A549 treated with CpdA at 1 μM for 4 hours (cell line): ENCODE results near the gene TRIM15. TPM values are rescaled to one million over a fixed set of nuclear protein-coding genes. Genes with fewer than 3 reads are reported as not detected.

Experiments
- total RNA-seq: library from RNA; stranded (reverse); fragments of 200-300 nt; extraction: Qiagen RNA extraction; gene quantifications from 5 replicates; pipeline ENCODE4 v1.2.3, GENCODE V29; 2022; ENCODE audit warnings: low read depth

Gene TRIM15
- total RNA-seq: 0.29 TPM in 1 of 5 replicates, not detected in the others

DNA sequence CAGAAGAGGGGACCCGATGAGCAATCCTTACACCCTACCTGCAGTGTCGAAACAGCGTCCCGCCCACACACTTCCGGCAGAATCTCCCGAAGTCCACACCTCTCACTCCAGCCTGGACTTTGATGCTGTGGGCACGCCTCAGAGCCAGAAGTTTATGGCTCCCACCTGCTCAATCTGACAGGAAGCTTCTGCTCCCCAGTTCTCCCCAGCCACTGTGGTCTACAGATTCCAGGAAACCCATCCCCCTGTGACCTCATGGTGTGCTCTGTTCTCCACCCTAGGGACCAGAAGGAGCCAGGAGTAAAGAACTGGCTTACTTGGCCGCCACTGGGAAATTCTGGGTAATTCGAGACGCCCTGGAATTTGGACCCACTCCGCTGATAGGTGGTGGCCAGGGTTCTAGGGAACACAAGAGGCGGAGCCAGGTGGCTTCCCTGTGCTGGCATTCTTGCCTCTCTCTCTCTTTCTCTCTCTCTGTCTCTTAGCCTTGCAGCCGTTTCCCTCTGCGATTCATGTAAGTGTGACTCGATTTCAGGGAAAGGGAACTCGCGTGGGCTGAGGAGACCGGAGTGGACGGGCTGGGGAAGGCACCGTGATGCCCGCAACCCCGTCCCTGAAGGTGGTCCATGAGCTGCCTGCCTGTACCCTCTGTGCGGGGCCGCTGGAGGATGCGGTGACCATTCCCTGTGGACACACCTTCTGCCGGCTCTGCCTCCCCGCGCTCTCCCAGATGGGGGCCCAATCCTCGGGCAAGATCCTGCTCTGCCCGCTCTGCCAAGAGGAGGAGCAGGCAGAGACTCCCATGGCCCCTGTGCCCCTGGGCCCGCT lies at the start of gene TRIM15:
Gene TRIM15, plus strand, starts transcription at position 457 of the 828 bp plus-strand sequence. Its CDS starts 139 bp downstream, at position 596.

GRCh38 chr6:30135757-30136156 lies 27.6 kb upstream of the TRIM15 start, which contains the start of gene TRIM40:
TRIM40 (plus strand) TSS chr6:30136140; CDS start chr6:30137037, 897 bp downstream.

DNA sequence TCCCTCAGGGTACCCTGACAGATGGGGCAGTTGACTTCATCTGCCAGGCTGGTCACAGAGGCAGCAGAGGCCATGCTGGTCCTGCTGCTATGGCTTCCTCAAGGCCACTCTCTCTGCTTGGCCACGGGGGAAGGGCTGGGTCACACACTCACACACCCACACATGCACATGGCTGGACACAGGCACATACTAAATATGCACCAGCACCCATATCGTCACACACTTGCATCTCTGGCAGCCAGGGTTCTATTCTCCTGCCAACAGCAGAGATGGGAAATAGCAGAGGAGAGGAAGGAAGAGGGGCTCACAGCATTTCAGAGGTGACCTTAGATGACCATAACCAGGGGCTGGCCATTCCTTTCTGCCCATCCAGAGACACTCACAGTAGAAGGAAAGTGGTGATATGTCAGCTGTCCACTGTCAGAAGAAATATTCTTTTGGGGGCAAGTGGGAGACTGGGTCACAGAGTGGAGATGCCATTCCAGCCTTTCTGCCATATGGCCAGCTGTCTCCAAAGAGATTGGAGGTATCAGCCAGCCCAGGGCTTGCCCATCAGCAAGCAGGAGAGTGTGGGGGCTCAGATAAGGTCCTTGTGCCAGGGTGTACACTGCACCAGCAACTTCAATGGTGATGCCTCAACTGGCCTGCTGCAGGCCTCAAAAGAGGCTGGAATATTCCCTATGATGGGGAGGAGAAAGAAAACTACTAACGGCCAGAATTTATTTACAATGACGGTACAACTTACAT lies 2.4 kb upstream of the TRIM15 start, which contains the start of gene TRIM10:
Gene TRIM10, minus strand, starts transcription at position 427 of the 747 bp plus-strand sequence. Its CDS starts 353 bp downstream, at position 74.

GRCh38 chr6:30212865-30213666 lies 49.7 kb downstream of the TRIM15 start, which contains the start of gene TRIM26:
TRIM26 (minus strand) TSS chr6:30213406; CDS start chr6:30199103, 14,303 bp downstream.

Other genes starting within 250 kb of the TRIM15 start
- gene HLA-A, start 221.0 kb upstream of the TRIM15 start, total RNA-seq: 113 to 144 TPM (median 140 TPM) in 5 replicates
- 25.7 to 36.9 TPM (median 36.2 TPM) in 5 replicates for gene POLR1H, start 102.3 kb upstream of the TRIM15 start, total RNA-seq
- gene PPP1R11, start 96.3 kb upstream of the TRIM15 start, total RNA-seq: 41.4 to 46.0 TPM (median 43.2 TPM) in 5 replicates
- 0.03 TPM in 1 of 5 replicates, not detected in the others for gene RNF39, start 87.8 kb upstream of the TRIM15 start, total RNA-seq
- 1.2 to 2.1 TPM (median 2.1 TPM) in 5 replicates for gene TRIM31, start 50.5 kb upstream of the TRIM15 start, total RNA-seq
- not detected in 5 replicates for gene TRIM40, start 27.4 kb upstream of the TRIM15 start, total RNA-seq
- not detected in 5 replicates for gene TRIM10, start 2.3 kb upstream of the TRIM15 start, total RNA-seq
- gene TRIM26, start 49.9 kb downstream of the TRIM15 start, total RNA-seq: 24.8 to 27.3 TPM (median 25.7 TPM) in 5 replicates
- gene TRIM39, start 163.4 kb downstream of the TRIM15 start, total RNA-seq: 6.6 to 8.2 TPM (median 7.5 TPM) in 5 replicates
- gene RPP21, start 181.6 kb downstream of the TRIM15 start, total RNA-seq: 62.1 to 74.0 TPM (median 66.6 TPM) in 5 replicates